Fibroblast of peridontal ligament (primary cell): ENCODE data around the gene DRD3.
A peak's percentile ranks its signal among the peaks of the same experiment; 100 is the strongest.

ENCODE experiments used
- DNase-seq: peaks from one replicate; pipeline ENCODE4 v3.0.0-alpha.2; 2010; ENCODE audit errors: extremely low read depth

DRD3 gene

GRCh38 chr3:114178770-114179368, at the start of gene DRD3:
TSS of gene DRD3 (minus strand) at chr3:114179052. CDS start at chr3:114171992, 7,060 bp downstream.
- DNase-seq = peak; percentile 46

GRCh38 chr3:114227076-114227475, 48.2 kb upstream of the DRD3 start:
- no peak for DNase-seq

- no peak for DNase-seq
Observed at GRCh38 chr3:114226313-114226712, 47.5 kb upstream of the DRD3 start.

GRCh38 chr3:114223143-114223542, 44.3 kb upstream of the DRD3 start:
- peak; percentile 7 for DNase-seq

- DNase-seq = no peak
Observed at GRCh38 chr3:114221881-114222264, 43.0 kb upstream of the DRD3 start.

- DNase-seq = no peak
Observed at GRCh38 chr3:114221165-114221880, 42.5 kb upstream of the DRD3 start.

GRCh38 chr3:114219741-114220140, 40.9 kb upstream of the DRD3 start:
- DNase-seq = no peak

GRCh38 chr3:114218578-114219185, 39.8 kb upstream of the DRD3 start:
- DNase-seq = no peak

- DNase-seq = no peak
Observed at GRCh38 chr3:114218006-114218405, 39.2 kb upstream of the DRD3 start.

GRCh38 chr3:114217266-114217665, 38.4 kb upstream of the DRD3 start:
- DNase-seq = no peak

GRCh38 chr3:114216186-114216970, 37.5 kb upstream of the DRD3 start:
- DNase-seq = peak; percentile 59

- DNase-seq = no peak
Observed at GRCh38 chr3:114214542-114215341, 35.9 kb upstream of the DRD3 start.

GRCh38 chr3:114213627-114214541, 35.0 kb upstream of the DRD3 start:
- DNase-seq = peak; percentile 34

- peak; percentile 37 for DNase-seq
Observed at GRCh38 chr3:114213292-114213626, 34.4 kb upstream of the DRD3 start.

- DNase-seq = no peak
Observed at GRCh38 chr3:114212646-114213045, 33.8 kb upstream of the DRD3 start.

- DNase-seq = no peak
Observed at GRCh38 chr3:114207768-114208167, 28.9 kb upstream of the DRD3 start.

- no peak for DNase-seq
Observed at GRCh38 chr3:114206342-114206741, 27.5 kb upstream of the DRD3 start.

- no peak for DNase-seq
Observed at GRCh38 chr3:114205541-114205940, 26.7 kb upstream of the DRD3 start.

GRCh38 chr3:114194750-114195149, 15.9 kb upstream of the DRD3 start:
- no peak for DNase-seq

GRCh38 chr3:114192136-114192535, 13.3 kb upstream of the DRD3 start:
- DNase-seq = no peak

GRCh38 chr3:114186501-114186900, 7.6 kb upstream of the DRD3 start:
- DNase-seq = no peak
